ENCODE results near the gene TUFT1.
A peak's percentile ranks its signal among the peaks of the same experiment; 100 is the strongest.
"Not testable (repeated sequence)": the region's sequence is repeated elsewhere in the genome, so short reads cannot be mapped to it uniquely, and the experiment has no call there.

TUFT1 gene

GRCh38 chr1:151581451-151581850, 41.3 kb downstream of the TUFT1 start:
- no peak for DNase-seq (ENCODE audit: low read depth)

GRCh38 chr1:151581921-151582320, 41.8 kb downstream of the TUFT1 start:
- no peak for DNase-seq (ENCODE audit: low read depth)

GRCh38 chr1:151583796-151584195, 43.7 kb downstream of the TUFT1 start:
- no peak for DNase-seq (ENCODE audit: low read depth)

- DNase-seq (ENCODE audit: low read depth): no peak
Observed at GRCh38 chr1:151584278-151584677, 44.2 kb downstream of the TUFT1 start.

GRCh38 chr1:151584780-151585179, 44.7 kb downstream of the TUFT1 start:
- no peak for DNase-seq (ENCODE audit: low read depth)

GRCh38 chr1:151585622-151586021, 45.5 kb downstream of the TUFT1 start:
- DNase-seq (ENCODE audit: low read depth): no peak

- no peak for DNase-seq (ENCODE audit: low read depth)
Observed at GRCh38 chr1:151590961-151591360, 50.9 kb downstream of the TUFT1 start.

- no peak for DNase-seq (ENCODE audit: low read depth)
Observed at GRCh38 chr1:151593730-151594129, 53.6 kb downstream of the TUFT1 start.

GRCh38 chr1:151594143-151594625, 54.1 kb downstream of the TUFT1 start:
- no peak for DNase-seq (ENCODE audit: low read depth)

GRCh38 chr1:151596166-151596953, 56.3 kb downstream of the TUFT1 start:
- no peak for DNase-seq (ENCODE audit: low read depth)

- not testable (repeated sequence) for DNase-seq (ENCODE audit: low read depth)
Observed at GRCh38 chr1:151602550-151602949, 62.4 kb downstream of the TUFT1 start.

GRCh38 chr1:151604291-151604690, 64.2 kb downstream of the TUFT1 start:
- no peak for DNase-seq (ENCODE audit: low read depth)

- DNase-seq (ENCODE audit: low read depth): no peak
Observed at GRCh38 chr1:151606384-151606783, 66.3 kb downstream of the TUFT1 start.

- no peak for DNase-seq (ENCODE audit: low read depth)
Observed at GRCh38 chr1:151606857-151607256, 66.7 kb downstream of the TUFT1 start.

GRCh38 chr1:151610142-151610541, 70.0 kb downstream of the TUFT1 start:
- DNase-seq (ENCODE audit: low read depth): no peak

GRCh38 chr1:151611288-151611790, 71.2 kb downstream of the TUFT1 start:
- no peak for DNase-seq (ENCODE audit: low read depth)

- peak; percentile 77 for DNase-seq (ENCODE audit: low read depth)
Observed at GRCh38 chr1:151611832-151612500, 71.9 kb downstream of the TUFT1 start, which contains the start of gene SNX27. SNX27 (plus strand) TSS chr1:151612050; CDS start chr1:151612202, 152 bp downstream.

- DNase-seq (ENCODE audit: low read depth): no peak
Observed at GRCh38 chr1:151612501-151613281, 72.6 kb downstream of the TUFT1 start.

- no peak for DNase-seq (ENCODE audit: low read depth)
Observed at GRCh38 chr1:151613282-151613780, 73.2 kb downstream of the TUFT1 start.

GRCh38 chr1:151615711-151616504, 75.8 kb downstream of the TUFT1 start:
- no peak for DNase-seq (ENCODE audit: low read depth)

- no peak for DNase-seq (ENCODE audit: low read depth)
Observed at GRCh38 chr1:151616505-151616849, 76.4 kb downstream of the TUFT1 start.
